Sigmoid colon (tissue), 3 donors: Measurements from ENCODE around the gene CUX1.

ENCODE experiments used
- CTCF ChIP-seq, 4 experiments: fragments of 450-650 bp in 3 of 4; fragments of 200-600 bp in 1 of 4; IDR thresholded peaks; one replicate each; pipeline ENCODE4 v1.5.1; 2016 to 2019; ENCODE audit warnings: antibody characterized with exemption in 4 of 4, mild to moderate bottlenecking in 3 of 4, moderate library complexity in 2 of 4
- POLR2A ChIP-seq, 2 donors: fragments of 450-650 bp; IDR thresholded peaks; one replicate each; pipeline ENCODE4 v1.6.1; 2016; ENCODE audit warnings: antibody characterized with exemption in 2 of 2, mild to moderate bottlenecking in 2 of 2, moderate library complexity in 2 of 2

- TF ChIP-seq CTCF (IDR thresholded peaks at IDR 0.05) (no peak), POLR2A (IDR thresholded peaks at IDR 0.05) (no peak)
Observed at GRCh38 chr7:102089175-102090098, 272.0 kb downstream of the CUX1 start.
